KOPT-K1 (cell line): Measurements from ENCODE around the gene PAK6.

Experiments used
- H3K27ac ChIP-seq: fragments of 200-600 bp; sonication (generic); 2 replicates; pipeline ENCODE4 v1.5.1; 2016; ENCODE audit warnings: antibody characterized with exemption, mild to moderate bottlenecking, low read depth, low read length; ENCODE audit not compliant: poor library complexity, severe bottlenecking
- H3K36me3 ChIP-seq: fragments of 200-600 bp; sonication (generic); 2 replicates; pipeline ENCODE4 v1.5.1; 2017; ENCODE audit warnings: antibody characterized with exemption, mild to moderate bottlenecking, low read length, moderate library complexity; ENCODE audit not compliant: insufficient read depth
- H3K9me3 ChIP-seq: fragments of 200-600 bp; sonication (generic); 2 replicates; pipeline ENCODE4 v1.5.1; 2017; ENCODE audit warnings: antibody characterized with exemption, low read length, mild to moderate bottlenecking; ENCODE audit not compliant: insufficient read depth, poor library complexity, severe bottlenecking

PAK6 gene

DNA sequence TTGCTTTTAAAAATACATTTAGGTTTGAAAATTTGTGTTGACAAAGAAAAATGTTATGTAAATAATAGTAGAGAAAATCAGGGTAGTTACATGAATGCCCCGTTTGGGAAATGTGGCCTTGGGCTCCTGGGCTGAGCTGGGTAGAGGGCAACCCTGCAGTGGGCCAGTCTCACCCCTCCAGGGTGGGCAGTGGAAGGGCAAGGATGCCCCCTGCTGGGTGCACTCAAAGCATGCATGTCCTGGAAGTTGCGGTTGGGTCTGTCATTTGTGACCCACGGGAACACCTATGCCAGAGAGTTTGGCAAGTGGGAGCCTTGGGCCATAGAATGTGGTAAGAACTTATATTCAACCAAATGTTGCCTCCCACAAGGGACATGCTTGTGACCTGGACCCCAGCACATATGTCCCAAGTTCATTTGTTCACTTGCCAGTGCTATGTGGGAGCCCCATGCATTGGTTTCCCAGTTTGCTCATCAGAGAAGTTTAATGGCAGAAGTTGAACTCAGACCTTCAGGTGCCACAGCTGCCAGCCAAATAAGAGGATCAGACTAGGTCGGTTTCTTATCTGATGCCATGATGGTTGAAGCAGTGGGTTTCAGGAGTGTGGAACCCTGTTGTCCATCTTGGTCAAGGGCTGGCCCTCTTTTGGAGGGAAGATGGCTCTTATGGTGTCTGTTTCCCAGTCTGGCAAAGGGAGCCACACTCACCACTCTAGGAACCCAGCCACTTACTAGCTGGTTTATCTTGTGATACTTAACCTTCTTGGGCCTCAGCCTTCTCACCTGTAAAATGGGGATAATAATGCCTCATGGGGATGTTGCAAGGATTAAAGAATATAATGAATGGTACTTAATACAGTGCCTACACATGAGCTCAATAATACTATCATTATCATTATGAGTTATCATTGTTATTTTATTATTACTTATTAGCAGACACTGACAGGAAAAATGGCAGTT, 71.4 kb downstream of the PAK6 start:
- no peaks in the 10 kb centered on the region for H3K9me3 ChIP-seq
- H3K27ac ChIP-seq, result no peak overlapping the region
- H3K36me3 ChIP-seq, result no peaks in the 10 kb centered on the region

DNA sequence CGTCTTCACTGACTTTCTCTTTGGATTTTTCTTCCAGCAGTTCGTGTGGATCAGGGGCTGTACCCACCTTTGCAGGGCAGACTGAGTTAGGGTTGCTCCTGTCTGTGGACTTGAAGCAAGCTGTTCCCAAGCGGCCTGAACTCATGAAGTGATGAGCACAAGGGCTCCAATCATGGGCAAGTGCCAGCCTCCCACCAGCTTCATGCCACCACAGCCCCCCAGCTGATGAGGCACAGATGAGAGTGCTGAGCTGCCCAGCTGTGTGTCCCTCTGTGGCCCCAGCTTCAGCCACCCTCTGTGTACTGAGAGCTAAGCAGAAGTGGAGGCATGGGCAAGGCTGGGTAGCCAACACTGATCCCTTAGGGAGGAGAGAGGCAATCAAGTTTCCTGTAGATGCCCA, 72.1 kb downstream of the PAK6 start:
- Histone ChIP-seq H3K36me3 (no peaks in the 10 kb centered on the region), H3K27ac (no peak overlapping the region), H3K9me3 (no peaks in the 10 kb centered on the region)

DNA sequence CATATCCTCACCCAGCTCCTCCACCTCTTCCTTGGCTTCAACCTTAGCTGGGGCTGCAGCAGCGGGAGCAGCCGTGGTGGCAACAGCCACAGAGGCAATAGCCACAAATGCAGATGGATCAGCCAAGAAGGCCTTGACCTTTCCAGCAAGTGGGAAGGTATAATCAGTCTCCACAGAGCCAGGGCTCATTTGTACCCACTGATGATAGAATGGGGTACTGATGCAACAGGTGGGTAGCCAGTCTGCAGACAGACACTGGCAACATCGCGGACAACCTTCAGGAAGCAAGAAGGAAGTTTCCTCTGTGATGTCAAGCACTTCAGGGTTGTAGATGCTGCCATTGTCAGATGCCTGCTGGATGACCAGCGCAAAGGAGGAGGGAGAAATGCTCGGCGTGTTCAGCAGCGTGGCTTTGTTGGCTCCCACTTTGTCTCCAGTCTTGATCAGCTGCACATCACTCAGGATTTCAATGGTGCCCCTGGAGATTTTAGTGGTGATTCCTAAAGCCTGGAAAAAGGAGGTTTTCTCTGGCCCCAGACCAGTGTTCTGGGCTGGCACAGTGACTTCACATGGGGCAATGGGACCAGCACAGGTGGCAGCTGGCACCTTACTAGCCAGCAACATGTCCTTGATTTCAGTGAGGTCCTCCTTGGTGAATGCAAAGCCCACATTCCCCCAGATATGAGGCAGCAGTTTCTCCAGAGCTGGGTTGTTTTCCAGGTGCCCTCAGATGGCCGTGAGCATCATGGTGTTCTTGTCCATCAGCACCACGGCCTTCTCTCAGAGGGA, 73.7 kb downstream of the PAK6 start:
- Histone ChIP-seq H3K9me3 (no peaks in the 10 kb centered on the region), H3K36me3 (no peaks in the 10 kb centered on the region), H3K27ac (no peak overlapping the region)

DNA sequence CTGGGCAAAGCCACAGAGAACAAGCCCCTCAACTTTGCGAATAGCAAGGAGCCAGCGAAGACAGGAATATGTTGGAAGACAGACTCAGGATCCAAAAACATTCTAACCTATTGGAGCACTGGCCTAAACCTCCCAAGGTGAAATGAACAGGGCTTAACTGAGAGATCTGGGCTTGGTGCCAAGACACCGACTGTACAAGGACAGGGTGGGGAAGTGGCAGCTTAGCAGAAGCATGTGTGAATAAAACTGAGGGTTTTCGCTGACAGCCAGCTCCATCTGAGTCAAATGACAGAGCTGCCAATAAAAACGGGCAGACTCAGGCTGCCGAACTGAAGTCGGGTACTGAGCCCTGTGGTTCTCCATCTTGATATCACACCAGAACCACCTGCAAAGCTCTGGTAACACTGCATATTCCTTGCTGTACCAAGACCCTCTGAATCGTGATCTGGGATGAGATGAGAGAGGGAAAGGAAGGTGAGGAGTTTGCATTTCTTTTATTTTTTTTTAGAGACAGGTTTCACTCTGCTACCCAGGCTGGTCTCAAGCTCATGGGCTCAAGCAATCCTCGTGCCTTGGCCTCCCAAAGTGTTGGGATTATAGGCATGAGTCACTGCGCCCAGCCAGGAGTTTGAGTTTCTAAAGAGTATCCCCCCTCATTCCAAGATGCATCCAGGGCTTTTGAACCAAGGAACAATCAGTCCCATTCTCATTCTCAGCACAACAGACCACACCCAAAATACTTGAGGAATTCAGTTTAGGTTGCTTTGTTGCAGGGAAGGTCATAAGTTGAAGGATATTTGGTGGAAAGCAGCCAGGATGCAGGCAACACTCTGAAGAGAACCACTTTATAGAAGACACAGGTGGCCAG, 74.9 kb downstream of the PAK6 start:
- Histone ChIP-seq H3K27ac (no peak overlapping the region), H3K36me3 (no peaks in the 10 kb centered on the region), H3K9me3 (no peaks in the 10 kb centered on the region)

DNA sequence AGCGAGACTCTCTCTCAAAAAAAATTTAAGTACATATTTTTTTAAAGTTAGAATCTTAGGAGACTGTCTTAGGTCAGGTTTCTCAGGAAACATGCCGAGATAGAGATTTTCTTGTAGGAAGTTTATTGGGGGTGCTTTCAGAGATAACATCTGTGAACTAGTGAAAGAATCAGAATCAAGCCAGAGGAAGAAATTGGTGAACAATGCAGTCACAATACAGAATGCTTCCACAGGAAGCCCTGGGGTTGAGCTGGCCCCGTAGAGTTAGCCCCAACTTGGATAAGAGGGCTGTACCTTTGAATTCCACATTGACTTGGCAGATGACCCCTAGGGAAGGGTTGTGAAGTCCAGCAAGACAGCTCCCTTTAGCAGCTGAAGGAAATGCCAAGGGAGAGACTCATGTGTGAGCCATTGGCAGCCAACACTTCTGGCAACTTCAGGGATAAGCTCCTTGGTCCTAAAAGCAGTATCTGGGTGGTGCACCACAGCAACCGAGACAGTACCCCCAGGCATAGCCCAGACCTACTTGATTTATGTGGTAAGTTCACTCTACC, 75.9 kb downstream of the PAK6 start:
- Histone ChIP-seq H3K9me3 (no peaks in the 10 kb centered on the region), H3K27ac (no peak overlapping the region), H3K36me3 (no peaks in the 10 kb centered on the region)

DNA sequence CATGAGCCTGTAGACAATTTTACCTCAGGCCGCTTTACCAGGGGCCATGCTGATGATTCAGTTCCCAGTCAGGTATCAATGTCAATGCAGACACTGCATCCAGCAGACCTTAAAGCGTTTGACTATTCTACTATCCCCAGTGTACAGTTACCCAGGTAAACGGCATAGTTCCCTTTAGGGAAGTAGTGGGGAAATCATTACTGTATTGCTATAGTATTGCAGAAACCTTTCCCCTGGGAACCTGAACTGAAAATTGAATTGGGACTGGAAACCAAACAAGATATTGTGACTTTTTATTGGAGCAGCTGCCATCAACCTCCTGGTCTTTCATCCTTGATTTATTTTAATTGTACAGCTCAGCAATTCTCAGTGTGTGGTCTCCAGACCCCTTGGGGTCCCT, 78.1 kb downstream of the PAK6 start:
- Histone ChIP-seq H3K27ac (no peak overlapping the region), H3K36me3 (no peaks in the 10 kb centered on the region), H3K9me3 (no peaks in the 10 kb centered on the region)

DNA sequence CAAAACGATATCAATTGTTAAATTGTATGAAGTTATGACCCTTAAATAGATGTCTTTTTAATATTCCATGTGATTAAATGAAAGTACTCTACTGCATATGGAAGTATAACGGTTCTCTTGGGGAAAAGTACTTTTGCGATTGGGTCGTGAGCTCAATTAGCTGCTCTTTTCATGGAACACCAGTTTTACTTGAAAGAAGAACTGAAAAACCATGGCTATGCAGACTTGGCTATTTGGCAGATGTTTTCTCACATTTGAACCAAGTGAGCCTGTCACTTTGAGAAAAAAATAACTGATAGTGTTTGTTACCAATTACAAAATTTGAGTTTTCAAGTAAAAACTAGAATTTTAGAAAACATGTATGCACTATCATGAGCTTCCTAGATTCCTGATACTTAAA, 78.7 kb downstream of the PAK6 start:
- no peaks in the 10 kb centered on the region for H3K9me3 ChIP-seq
- no peak overlapping the region for H3K27ac ChIP-seq
- H3K36me3 ChIP-seq, result no peaks in the 10 kb centered on the region

DNA sequence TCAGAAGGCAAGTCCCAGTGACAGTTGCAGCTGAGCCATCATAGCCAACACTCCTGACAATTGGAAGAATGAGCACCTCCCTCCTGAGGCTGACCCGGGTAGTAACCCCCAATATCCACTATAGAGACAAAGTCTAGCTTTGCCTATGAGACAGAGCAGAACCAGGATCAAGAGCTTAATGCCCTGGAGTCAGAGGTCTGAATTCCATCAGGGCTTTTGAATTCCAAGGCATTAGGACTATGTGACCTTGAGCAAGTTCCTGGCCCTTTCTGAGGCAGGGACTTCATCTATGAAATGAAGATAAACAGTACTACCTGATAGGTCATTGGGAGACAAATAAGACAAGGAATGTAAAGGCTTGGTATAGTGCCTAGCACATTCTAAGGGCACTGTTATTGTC, 81.5 kb downstream of the PAK6 start:
- Histone ChIP-seq H3K9me3 (no peaks in the 10 kb centered on the region), H3K36me3 (no peaks in the 10 kb centered on the region), H3K27ac (no peak overlapping the region)

DNA sequence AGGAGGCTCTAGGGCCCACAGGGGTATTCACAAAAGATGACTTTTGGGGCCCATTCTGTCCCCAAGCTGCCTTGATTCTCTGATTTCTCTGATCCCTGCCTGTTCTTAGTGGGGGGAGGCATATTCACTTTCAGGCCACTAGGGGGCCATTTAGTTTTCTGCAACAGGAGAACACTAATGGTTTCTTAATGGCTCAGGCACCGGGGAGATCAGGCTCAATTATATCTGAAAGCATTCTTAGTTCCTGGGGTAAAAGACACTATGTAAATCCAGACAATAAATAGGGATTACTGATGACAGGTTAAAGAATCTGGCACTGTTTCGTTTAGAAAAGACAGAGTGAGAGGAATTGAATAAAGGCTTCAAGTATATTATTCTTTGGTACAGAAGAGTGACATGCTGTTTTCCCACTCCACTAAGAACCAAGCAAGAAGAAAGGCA, 82.1 kb downstream of the PAK6 start:
- no peaks in the 10 kb centered on the region for H3K9me3 ChIP-seq
- no peaks in the 10 kb centered on the region for H3K36me3 ChIP-seq
- no peak overlapping the region for H3K27ac ChIP-seq

DNA sequence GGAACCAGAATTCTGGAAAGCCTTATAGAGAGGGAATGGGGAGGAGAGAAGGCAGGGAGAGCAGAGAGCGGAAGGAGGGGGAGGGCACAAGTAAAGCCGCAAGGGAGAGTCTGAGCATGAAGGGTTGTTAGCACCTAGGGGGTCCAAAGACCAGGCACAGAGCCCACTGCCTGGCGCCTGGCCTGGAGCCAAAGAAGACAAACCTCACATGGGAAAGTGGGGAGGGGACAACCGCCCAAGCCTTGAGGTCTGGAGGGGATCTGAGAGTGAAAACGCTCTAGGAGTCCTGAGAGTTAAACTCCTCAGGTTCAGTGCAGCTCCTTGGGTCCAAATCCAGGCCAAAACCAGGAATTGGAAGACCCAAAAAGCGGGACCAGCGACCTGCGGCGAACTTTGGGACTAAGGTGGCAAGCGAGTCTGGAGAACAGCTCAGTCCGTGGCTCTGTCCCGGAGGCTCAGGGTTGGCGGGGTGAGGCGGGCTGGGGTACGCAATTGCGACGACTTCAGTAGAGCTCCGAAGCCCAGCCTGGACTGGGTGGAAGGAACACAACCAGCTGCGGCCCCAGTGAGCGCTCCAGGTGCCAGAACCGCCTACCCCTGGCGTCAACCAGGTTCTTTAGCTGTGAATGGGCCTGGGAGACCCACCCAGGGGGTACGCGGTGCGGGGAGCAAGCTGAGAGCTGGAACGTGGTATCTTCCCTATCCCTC, 83.8 kb downstream of the PAK6 start:
- H3K9me3 ChIP-seq, result no peaks in the 10 kb centered on the region
- no peaks in the 10 kb centered on the region for H3K36me3 ChIP-seq
- no peak overlapping the region for H3K27ac ChIP-seq

DNA sequence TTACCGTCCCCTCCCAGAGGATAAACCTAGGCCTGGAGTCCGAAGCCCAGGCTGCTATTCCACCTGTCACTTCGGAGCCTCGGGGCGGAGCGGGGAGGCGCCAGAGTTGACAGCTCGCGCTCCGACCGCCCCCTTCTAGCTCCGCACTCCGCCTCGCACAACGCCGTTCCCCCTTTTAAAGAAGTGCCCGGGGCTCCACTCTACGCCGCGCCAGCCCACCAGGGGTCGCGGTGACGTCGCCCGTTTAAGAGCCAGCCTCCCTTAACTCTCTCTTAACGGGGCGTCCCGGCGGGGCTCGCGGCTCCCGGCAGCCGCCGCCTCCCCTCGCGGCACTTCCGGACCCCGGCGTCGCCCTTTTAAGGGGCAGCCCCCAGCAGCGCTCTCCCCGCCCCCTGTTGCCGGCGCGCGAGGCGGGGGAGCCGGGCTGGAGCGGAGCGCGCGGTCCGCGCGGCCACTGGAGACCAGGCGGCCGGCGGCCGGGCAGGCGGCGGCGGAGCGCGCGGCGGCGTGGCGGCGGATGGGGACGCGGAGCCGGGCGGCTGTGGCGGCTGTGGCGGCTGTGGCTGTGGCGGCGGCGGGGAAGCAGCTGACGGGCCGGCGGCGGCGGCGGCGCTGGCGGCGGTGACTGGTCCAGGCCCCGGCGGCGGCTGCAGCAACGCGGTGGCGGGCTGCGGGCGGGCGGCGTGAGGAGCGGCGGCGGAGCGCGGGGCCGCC, 84.5 kb downstream of the PAK6 start, which contains the start of gene INAFM2:
TSS of gene INAFM2 (plus strand) at position 454 of the 714 bp plus-strand sequence. CDS start 364 bp downstream, outside the sequence.
- H3K27ac ChIP-seq, result no peak within 1 kb of the TSS
- H3K36me3 ChIP-seq, result no peaks in the 10 kb centered on the region
- H3K9me3 ChIP-seq, result no peaks in the 10 kb centered on the region

DNA sequence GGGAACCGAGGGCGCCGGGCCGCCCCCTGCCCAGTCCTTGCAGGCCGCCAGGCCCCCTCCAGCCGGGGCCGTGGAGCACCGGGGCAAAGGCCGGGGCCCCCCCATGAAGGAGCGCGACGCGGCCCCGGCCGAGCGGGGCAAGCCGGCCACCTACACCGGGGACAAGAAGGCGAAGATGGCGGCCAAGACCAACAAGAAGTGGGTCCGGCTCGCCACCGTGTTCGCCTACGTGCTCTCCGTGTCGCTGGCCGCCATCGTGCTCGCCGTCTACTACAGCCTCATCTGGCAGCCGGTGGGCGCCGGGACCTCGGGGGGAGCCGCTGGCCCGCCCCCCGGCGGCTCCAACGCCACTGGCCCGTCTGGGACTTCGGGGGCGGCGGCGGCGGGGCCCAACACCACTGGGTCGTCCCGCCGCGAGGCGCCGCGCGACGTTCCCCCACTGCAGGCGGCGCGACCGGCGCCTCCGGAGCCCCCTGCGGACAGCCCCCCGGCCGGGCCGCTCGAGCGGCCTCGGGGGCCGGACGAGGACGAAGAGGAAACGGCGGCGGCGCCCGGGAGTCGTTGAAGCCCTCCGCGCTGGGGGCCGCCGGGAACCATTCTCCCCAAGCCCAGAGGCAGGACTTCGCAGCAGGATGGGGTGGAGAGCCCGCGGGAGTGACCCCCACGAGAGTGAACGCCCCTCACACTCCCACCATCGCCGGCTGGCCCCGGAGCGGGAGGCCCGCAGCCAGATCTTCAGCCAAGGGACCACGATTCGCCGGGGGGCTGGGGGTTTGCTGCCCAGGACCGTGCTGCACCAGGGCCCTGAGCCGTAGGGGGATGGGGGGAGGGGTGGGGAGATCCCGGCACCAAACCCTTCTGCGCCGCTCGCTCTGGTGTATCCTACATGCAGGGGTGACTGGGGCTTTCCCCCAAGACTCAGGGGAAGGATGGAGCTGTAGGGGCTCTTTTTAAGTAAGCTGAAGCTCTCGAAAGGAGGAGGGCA, 85.4 kb downstream of the PAK6 start:
- Histone ChIP-seq H3K27ac (no peak overlapping the region), H3K36me3 (no peaks in the 10 kb centered on the region), H3K9me3 (no peaks in the 10 kb centered on the region)

DNA sequence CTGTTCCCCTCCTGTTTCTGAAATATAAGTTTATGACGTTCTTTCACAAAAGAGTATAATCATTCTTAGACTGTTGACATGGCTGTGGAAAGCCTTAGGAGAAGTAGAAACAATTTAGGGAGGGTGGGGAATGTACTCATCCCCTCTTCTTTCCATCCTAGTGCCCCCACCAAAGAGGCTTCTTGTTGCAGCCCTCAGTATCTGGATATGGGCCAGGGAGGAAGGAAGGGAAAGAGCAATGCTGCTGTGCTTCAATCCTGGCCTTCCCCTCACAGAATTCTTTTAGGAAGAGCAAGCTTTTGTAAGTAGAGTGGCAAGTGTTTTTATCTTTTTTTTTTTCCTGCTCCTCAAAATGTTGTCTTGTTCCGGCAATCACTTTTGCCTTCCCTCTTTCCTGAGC, 86.3 kb downstream of the PAK6 start:
- H3K27ac ChIP-seq, result no peak overlapping the region
- no peaks in the 10 kb centered on the region for H3K36me3 ChIP-seq
- H3K9me3 ChIP-seq, result no peaks in the 10 kb centered on the region
